CD4-positive, alpha-beta T cell treated with Interleukin-21 for 1 hour (primary cell): ENCODE data around the gene SLC25A11.

Experiments used
- DNase-seq: peaks from one replicate; pipeline ENCODE4 v3.0.0-alpha.2; 2020

Gene SLC25A11

DNA sequence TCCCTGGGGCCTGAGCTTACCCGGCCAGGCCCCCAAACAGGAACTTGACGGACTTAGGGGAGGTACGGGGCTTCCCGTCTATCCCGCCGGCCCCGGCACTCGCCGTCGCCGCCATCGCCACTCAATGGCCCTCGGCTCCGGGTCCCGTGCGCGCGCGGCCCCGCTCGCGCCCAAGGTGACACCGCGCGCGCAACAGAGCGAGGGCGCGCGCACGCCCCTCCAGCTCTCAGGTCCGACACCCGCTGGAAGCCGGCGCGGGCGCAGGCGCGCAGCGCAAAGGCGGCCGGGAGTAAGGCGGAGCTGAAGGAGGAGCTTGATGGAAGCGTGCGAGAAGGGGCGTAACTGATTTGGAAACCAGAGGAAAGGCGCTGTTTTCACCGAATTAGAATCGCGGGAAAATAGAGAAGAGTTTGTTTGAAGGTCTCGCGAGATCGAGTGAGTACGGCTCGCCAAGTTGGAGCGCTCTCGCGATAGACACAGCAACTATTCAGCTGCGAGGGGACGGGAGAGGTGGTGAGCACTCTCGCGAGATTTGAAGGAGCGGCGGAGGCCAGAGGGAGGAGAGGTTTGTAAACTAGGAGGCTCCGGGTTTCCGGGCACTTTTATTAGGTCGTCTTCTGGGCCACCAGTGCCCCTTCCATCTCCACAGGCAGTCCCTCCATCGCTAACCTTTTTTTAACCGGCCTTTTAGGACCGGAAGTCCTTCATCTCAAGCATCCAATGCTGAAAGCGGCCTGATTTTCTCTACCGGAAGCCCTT, at the start of gene SLC25A11, which contains the start of gene RNF167:
SLC25A11 (minus strand) TSS at position 251 of the 759 bp plus-strand sequence; CDS start at position 115, 136 bp downstream.
RNF167 (plus strand) TSS at position 473 of the 759 bp plus-strand sequence. CDS start 642 bp downstream, outside the sequence.
- DNase-seq, result peak; percentile 100

DNA sequence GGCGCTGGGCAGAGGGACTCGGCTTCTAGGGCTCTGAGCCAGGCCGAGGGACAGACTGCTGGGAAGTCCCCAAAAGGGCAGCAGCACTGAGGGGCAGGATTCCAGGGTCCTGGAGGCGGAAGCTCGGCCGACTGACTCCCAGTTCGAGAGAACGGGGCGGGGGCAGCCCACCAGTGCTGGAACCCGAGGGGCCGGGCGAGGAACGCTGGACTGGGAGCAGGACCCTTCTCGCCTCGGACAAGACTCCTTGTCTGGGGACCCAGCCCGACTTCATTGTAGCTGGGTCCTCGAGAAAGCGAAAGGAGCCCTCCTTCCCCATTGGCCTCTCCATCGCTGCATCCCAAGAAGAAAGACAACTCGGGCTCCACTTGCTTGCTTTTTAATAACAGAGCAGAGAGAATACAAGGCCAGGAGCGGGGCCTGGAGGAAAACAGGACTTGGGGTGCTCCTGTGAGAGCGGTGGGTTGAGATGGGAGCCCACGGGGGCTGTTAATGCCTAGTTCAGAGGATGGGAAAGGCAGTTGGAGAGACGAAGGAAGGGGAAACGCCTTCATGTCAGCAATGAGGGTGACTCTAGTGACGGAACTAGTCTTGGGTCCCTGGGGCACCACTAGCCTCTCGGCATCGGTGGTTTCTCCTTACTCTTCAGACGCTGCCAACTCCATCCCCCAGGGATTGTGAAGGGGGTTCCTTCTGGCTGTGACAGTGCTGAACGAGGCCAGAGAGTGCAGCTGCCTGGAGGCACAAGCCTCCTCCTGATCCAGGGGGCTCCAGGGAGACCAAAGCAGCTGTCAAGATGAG, 48.1 kb upstream of the SLC25A11 start:
- DNase-seq, result no peak

DNA sequence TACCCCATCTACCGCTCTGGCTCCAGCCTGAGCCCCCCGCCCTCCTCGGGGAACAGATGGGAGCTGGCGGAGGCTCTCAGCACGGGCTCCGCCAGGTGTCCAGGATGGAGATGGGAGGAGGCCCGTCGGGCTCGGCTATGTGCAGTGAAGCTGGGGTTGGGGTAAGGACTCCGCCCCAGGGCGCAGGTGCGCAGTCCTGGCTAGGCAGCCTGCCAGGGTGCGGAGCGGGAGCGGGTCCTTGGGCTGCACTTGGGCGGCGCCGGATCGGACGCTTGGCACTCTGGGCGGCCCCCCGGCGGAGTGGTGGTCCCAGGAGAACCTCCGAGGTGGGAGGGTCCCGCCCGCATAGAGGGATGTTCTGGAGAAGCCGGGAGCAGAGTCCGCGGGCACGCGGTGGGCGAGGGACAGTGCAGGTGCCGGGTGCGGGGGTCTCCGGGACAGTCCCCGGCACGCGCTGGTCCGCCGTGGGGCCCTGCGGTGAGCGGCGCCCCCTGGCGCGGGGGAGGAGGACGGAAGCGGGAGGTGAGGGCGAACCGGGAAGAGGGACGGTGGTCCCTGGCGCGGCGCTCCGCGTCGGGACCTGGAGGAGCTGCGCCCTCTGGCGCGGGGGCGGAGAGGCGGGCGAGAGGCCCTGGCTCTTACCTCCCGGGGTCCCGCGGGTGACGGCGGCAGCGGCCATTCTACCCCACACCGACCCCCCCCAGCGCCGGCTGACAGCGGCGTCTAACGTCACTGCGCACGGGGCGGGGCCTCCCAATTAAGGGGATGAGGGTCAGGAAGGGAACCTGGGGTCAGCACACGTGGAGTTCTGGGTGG, 47.3 kb upstream of the SLC25A11 start, which contains the start of gene CAMTA2:
CAMTA2 (minus strand) TSS at position 725 of the 816 bp plus-strand sequence. CDS start 1,453 bp downstream, outside the sequence.
- peak; percentile 87 for DNase-seq

- DNase-seq, result no peak
Measured at GRCh38 chr17:4986403-4986802, 46.6 kb upstream of the SLC25A11 start.

- no peak for DNase-seq
Measured at GRCh38 chr17:4982305-4982704, 42.5 kb upstream of the SLC25A11 start.

- DNase-seq, result peak; percentile 76
Measured at GRCh38 chr17:4980644-4981216, 40.9 kb upstream of the SLC25A11 start.

GRCh38 chr17:4978726-4979125, 38.9 kb upstream of the SLC25A11 start:
- DNase-seq, result no peak

DNA sequence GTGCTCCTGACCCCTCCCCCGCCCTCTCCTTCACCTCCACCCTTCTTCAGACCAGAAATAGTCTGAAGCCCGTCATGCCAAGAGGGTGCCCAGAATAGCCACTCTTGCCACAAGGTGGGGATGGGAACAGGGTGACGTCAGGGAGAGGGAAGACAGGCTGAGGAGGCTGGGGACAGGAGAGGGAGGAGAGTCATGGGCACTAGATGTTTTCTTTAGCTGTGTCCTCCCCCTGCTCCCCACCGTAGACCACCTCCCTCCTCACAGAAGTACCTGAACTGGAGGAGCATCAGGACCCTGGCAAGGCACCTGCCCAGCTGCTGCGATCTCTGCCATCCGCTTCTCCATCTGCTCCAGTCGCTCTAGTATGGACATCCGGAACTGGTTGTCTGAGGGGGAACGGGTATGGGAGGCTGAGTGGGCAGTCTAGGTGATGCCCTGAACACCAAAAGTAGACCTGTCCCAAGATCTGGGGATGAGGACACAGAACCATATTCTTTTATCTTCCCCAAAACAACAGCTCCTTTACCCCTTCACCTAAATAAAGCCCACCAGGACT, 34.3 kb upstream of the SLC25A11 start:
- no peak for DNase-seq

- no peak for DNase-seq
Measured at GRCh38 chr17:4973256-4974114, 33.6 kb upstream of the SLC25A11 start.

GRCh38 chr17:4972752-4973151, 32.9 kb upstream of the SLC25A11 start:
- no peak for DNase-seq

GRCh38 chr17:4972322-4972721, 32.5 kb upstream of the SLC25A11 start:
- no peak for DNase-seq

GRCh38 chr17:4971826-4972225, 32.0 kb upstream of the SLC25A11 start:
- DNase-seq, result no peak

DNA sequence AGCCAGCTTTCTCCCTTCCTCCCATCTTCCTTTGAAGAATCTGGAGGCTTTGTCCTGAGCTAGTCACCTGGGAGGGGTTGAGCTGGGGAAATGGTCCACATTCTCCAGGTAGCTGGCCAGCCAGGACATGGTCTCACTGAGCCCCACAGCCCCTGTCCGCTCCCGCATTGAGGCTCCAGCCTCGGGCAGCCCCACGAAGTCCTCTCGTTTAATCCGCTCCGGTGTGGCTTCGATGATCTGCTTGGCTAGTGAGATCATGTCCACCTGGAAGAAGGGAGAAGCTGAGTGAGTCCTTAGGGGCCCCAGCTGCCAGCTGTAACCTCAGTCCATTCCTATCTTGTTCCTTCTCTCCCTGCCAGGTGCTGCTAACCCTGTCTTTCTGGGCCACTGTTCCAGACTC, 30.4 kb upstream of the SLC25A11 start:
- DNase-seq, result no peak

GRCh38 chr17:4969551-4970173, 29.8 kb upstream of the SLC25A11 start:
- DNase-seq, result no peak

DNA sequence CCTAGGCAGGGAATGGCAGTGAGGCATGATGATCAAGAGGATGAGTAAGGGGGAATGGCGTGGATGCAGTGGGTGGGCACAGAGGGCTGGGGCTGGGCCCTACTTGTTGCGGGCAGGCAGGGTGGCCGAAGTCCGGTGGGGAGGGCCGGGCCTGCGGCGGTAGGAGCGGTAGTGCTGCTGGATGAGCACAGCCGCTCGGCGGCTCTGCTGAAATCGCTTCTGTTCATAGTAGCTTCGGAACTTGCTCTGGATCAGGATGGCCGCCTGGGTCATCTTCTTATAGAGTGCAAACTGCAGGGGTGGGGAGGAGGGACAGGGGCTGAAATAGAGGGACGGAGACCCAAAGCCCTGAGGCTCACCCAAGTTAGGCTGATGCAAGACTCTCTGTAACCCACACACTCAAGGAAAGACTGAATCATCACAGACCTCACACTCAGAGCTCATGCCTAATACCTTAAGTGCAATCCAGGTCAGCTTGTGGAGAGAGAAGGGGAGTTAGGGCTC, 29.3 kb upstream of the SLC25A11 start:
- no peak for DNase-seq

GRCh38 chr17:4968486-4969046, 28.7 kb upstream of the SLC25A11 start:
- no peak for DNase-seq

- peak; percentile 96 for DNase-seq
Measured at GRCh38 chr17:4967539-4968485, 28.0 kb upstream of the SLC25A11 start, which contains the start of gene SPAG7. TSS of gene SPAG7 (minus strand) at chr17:4967817. CDS start at chr17:4967804, 13 bp downstream.

GRCh38 chr17:4966844-4967538, 27.1 kb upstream of the SLC25A11 start:
- peak; percentile 99 for DNase-seq
